Stimulated activated CD8-positive, alpha-beta memory T cell treated with anti-CD3 and anti-CD28 coated beads, Interleukin-4, amount 100 ng/mL, for 4 hours (primary cell): Measurements from ENCODE around the gene SHISAL2A.

Experiments
- DNase-seq, 2 donors: peaks; one replicate each; pipeline ENCODE4 v3.0.0-alpha.2; 2020; ENCODE audit warnings: low read depth in 2 of 2, low spot score in 1 of 2

SHISAL2A gene

DNA sequence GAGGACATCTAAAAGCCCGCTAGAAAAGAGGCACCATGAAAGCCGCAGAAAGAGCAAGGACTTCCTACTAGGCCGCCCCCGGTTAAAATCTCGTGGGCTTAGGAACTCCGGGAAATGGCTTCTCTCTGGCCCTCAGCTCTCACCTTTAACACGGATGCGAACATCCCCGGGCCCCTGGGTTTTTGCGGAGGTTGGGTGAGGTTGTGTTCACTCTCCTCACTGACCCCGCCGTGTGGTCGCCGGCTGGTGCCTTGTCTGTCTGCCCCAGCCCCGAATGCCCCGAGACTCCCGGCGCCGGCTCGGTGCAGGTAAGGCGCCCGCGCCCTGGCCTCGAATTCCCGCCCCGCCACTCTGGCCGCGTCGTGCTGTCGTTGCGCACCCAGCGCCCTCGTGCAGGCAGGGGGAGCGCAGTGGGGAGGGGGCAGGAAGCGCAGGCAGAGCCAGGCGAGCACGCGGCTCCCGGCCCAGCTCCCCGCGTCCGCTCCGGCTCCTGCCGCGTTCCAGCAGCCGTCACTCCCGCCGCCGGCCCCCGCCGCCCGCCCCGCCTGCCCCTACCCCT, at the start of gene SHISAL2A:
Gene SHISAL2A (plus strand): TSS at position 437 of the 559 bp plus-strand sequence. CDS start 326 bp downstream, outside the sequence.
- DNase-seq, result no peak

DNA sequence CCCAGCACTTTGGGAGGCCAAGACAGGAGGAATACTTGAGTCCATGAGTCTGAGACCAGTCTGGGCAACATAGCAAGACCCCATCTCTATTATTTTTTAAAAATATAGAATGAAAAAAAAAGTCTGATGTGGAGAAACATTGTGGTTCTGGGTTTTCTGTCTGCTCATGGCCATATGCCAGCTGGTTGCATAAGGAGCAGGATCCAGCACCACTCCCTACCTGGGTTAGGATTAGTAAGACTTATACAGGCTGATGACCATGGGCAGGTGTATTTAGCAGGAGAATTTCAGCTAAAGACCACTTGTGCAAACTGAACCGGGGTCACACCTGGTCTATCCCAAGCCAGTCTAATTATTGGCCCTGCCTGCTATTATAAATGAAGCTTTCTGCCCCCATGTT, 47.5 kb upstream of the SHISAL2A start:
- DNase-seq, result no peak

DNA sequence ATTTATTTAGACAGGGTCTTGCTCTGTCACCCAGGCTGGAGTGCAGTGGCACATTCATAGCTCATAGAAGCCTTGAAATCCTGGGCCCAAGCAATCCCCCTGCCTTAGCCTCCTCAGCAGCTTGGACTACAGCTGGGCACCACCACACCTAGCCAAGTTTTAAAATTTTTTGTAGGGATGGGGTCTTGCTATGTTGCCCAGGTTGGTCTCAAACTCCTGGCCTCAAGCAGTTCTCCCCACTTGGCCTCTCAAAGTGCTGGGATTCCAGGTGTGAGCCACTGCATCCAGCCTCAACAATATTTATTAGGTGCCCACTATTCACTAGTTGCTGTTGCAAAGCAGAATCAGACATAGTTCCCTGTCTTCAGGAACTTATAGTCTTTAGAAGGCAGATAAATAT, 44.9 kb upstream of the SHISAL2A start:
- DNase-seq, result no peak

DNA sequence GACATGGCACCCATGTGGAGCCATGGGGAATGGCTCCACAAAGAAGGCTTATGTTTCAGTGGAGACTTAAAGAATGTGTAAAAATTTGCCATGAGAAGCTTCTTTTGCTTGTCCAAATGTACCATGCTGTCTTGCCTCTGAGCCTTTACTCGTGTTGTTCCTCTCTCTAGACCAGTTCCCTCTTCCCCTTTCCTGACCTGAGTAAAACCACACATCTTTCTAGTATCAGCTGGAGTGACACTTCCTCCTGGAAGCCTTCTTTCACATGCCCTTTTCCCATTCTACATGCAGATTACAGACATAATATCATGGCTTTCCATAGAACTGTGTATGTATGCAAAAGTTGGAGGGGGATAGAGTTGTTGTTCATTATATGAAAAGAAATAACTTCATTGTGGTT, 44.4 kb upstream of the SHISAL2A start:
- no peak for DNase-seq

DNA sequence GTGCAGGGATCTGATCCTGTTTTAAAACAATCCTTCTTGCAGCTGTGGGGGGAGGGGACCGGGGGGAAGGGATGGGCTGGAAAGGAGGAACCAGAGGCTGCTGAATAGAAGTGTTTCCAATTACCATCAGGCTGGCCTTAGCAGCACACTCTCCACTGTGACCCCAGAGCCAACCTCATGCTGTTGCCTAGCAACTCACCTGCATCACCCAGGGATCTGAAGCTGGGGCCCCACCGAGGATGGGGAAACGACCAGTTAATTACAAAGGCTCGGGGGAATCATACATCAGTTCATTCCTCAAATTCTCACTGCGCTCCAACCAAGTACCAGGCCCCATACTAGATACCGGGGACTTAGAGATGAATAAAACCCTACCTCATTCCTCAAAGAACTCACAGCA, 42.7 kb upstream of the SHISAL2A start:
- no peak for DNase-seq

DNA sequence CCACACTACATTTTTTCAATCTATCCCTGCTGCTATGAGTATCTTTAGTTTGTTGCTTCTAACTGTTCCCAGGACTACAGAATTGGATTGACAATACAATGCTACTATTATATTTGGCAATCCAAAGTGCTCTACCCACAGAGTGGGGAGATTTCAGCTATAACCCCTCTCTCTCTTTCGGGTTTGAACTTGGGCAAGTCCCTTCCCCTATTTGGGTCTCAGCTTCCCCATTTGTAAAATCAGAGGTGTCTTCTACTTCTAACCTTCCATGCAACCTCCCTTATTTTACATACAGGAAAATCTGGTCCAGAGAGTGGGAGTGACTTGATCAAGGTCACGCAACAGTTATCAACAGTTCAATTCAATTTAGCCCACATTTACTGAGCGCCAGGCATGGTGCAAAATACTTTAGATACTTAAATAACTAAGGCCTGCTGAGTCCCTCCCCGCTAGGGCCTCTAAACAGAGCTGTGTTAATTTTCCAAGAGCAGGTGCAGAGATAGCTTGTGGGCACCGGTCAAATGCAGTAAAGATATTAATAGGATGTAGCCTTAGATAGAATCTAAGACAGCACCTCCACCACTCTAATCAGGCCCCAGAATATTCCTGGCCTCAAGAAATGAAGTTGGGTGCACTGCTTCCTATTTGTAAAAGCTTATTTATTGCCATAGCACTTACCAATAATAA, 40.2 kb upstream of the SHISAL2A start:
- no peak for DNase-seq

DNA sequence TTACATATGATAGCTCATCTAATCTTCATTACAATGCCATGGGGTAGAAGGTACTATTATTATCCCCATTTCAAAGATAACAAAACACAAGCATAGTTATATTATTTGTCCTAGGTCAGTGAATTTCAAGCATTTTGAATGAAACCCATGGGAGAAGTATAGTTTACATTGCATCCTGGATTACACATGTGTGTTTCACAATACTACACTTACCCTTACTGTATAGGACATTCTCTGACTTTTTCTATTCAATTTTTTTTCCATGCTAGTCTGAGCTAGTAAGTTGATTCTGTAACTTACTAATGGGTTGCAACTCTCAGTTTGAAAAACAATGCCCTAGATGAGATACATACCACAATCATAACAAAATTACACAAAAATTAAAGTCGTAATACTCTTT, 39.5 kb upstream of the SHISAL2A start:
- no peak for DNase-seq

DNA sequence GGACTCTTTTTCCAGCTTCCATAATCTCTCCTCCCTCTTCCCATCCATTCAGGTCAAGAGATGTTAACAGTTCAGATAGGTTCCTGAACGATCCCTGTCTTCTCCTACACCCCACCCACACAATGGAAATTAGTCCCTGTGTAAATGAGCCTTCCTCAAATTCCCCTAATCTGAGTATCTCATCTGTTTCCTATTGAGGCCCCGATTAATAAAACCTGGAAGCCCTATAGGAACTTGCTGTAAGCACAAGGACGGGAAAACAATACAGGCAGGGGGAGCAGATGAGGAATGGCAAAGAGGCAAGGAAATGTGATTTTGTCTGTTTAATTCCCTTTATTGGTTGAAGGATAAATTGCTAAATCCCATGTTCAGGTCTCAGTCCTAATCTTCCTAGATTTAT, 37.9 kb upstream of the SHISAL2A start:
- no peak for DNase-seq

DNA sequence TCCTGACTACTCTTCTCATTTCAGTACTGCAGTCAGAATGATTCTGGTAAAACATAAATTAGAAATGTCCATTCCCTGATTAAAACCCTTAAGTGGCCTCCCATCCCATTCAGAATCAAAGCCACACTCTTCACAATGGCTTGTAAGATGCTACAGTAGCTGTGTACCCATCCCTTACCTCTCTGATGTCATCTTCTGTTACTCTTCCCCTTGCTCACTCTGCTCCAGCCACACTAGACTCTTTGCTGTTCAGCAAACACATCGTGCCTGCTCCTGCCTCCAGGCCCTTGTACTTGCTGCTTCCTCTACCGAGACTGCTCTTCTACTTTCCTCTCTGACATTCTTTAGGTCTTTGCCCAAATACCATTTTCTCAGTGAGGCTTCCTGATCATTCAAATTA, 35.1 kb upstream of the SHISAL2A start:
- no peak for DNase-seq

DNA sequence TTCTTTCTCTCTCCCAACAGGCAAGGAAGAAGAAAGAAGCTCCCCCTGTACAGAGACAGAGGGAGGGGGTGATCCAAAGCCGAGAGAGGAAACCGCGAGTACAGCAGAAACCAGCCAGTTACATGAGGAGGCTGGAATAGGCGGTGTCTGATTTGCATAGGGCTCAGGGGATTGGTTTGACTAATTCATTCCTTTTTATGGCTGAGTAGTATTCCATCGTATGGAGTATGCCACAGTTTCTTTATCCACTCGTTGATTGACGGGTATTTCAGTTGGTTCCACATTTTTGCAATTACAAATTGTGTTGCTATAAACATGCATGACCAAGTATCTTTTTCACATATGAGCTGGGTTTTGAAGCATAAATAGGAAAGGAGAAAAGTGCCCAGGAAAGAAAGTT, 34.2 kb upstream of the SHISAL2A start:
- no peak for DNase-seq

DNA sequence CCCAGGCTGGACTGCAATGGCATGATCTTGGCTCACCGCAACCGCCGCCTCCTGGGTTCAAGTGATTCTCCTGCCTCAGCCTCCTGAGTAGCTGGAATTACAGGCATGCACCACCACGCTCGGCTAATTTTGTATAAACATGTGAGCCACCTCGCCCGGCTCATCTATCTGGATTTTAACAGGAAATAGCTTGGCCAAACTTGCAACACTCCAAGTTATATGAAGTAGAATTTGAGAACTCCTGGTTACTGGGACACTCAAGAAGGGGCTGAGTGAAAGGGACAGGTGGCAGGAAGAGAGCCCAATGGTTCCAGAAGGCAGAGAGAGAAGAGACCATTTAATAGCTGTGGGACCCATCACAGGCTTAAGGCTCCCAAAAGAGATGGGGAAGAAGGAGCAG, 33.7 kb upstream of the SHISAL2A start:
- no peak for DNase-seq

DNA sequence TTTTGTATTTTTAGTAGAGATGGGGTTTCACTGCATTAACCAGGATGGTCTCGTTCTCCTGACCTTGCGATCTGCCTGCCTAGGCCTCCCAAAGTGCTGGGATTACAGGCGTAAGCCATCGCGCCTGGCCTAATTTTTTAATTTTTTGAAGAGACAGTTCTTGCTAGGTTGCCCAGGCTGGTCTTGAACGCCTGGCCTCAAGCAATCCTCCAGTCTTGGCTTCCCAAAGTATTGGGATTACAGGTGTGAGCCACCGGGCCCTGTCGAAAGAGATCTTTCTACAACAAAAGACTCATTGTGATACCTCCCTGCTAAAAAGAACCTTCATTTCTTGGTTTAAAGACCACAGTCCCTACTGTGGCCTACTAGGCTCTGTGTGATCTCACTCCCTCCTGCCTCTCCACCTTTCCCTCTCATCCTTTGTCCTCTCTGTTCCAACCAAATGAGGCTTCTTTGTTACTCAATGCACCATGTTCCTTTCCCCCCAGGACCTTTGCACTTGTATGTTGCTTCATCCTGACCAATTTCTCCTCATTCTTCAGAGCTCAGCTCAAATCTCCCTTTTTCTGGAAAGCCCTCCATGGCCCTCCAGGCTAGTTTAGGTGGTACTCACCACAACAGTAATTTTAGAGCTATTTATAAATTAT, 32.3 kb upstream of the SHISAL2A start:
- DNase-seq, result no peak

DNA sequence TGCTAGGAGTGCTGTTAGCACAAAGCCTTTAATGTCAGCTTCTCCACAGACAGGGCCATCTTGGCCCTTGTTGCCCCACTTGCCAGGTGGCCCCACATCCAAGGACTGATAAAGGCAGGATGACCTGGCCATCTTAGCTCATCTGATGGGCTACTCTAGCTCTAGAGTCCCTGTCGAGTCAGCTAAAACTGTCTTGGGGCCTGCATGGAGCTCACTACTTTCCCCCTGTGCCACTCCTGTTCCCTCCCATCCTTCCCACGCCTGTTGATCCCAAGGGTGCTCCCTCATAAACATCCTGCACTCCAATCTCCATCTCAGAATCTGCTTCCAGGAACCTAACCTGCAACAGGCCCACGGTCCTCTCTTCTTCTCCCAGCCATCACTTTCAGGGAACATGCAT, 31.4 kb upstream of the SHISAL2A start:
- DNase-seq, result no peak

DNA sequence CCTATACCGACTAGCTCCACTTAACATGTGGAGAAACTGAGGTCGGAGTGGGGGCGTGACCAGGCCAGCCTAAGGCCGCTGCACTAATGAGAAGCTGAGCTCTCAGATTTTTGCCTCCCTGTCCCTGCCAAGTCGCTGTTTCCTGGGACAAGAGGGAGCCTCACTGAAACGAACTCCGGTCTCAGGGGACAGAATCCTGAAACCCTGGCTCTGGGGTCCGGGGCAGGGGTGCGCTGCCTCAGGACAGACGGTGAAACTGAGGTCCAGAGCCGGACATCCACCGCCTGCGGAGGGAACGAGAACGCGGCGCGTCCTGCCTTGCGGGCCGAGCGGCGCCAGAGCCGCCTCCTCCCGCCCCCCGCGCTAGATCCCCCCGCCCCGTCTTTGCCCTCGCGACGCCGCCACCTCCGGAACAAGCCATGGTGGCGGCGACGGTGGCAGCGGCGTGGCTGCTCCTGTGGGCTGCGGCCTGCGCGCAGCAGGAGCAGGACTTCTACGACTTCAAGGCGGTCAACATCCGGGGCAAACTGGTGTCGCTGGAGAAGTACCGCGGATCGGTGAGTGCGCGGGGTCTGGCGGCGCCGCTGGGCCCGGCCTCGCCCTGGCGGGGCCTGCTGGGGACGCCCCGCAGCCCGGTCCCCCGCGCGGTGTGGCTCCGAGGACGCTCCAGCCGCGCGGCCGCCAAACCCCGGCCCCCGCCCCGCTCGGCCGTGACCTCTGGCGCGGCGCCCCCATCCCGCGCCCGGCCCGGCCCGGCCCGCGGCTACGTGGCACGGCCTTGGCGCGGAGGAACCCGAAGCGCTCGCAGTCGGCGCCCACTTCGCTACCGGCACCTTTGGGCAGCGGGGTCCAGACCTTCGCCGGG, 30.7 kb upstream of the SHISAL2A start, which contains the start of gene GPX7:
Gene GPX7 (plus strand): TSS at position 381 of the 865 bp plus-strand sequence. CDS start 39 bp downstream, at position 420.
- DNase-seq, result peak; percentile 5 to 16

DNA sequence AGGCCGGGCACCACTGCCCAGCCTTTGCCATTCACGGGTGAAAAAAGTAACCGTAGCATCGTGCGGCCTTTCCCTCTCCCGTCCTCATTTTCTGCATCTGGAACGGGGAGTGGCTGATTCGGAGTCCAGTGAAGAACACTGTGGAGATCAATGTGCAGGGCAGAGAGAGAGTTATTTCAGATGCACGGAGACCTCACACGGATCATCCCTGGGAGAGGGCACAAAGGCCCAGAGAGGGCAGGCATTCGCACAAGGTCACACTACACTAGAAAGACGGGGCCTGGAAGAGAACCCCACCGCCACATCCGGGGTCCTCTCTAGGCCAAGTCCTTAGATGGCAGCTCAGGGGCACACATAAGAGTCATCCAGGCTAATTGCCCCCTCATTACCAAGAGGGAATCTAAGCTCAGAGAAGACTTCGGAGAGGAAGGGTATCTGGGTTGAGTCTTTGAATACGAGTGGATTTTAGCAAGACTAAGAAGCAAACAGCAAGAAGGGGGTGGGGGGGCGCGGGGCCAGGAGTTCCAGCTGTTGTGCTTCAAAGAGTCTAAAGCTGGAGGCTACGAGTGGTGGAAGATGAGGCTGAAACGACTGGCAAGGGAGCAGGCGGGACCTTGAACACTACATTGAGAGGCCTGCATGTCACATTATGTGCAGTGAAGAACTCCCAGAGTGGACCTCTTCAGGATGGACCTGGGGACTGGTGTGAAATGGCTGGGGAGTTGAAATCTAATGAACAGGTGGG, 29.9 kb upstream of the SHISAL2A start:
- no peak for DNase-seq

DNA sequence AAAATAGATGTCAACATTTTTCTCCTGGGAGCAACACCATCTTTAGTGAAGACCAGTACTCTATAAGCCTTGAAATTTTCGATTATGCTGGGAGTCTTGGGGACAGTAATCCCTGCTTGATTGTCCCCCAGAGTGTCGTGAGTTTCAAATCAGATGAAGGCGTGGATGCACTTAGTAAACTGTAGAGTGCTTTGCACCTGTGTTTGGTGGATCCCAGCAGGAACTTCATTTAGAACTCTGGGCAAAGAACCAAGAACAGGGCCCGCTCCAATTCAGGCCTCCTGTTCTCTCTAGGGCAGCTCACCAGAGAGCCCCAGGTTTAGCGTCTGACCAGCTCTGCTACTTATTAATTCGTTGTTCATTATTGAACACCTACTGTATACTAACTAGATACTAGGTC, 29.3 kb upstream of the SHISAL2A start:
- no peak for DNase-seq

DNA sequence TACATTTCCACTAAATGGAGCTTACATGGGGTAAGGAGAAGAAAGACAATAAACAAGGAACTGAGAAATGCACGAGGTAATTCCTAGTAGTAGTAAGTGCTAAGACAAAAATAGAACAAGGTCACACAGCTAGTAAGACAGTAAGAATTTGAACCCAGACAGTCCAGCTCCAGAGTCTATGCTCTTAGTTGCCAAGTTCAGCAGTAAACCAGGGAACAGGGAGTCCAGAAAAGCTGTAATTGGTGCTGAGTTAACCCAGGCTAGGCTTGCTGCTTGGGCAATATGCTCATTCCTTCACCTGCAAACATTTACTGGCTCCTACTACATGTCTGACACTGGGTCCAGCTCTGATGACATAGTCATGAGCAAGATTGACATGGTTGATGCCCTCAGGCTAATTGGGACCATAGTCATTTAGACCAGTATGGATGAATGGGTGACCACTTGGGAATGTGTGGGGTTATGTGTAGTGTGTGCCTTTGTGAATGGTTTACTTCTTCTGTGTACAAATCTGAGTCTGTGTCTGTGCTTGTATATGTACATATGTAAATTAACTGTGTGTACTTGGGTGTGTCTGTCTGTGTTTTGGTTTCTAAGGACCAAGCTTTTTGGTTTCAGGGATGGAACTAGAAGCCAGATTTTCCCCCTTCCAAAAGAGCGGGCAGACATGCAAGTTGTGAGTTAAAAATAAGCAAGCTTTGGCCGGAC, 28.8 kb upstream of the SHISAL2A start:
- no peak for DNase-seq

DNA sequence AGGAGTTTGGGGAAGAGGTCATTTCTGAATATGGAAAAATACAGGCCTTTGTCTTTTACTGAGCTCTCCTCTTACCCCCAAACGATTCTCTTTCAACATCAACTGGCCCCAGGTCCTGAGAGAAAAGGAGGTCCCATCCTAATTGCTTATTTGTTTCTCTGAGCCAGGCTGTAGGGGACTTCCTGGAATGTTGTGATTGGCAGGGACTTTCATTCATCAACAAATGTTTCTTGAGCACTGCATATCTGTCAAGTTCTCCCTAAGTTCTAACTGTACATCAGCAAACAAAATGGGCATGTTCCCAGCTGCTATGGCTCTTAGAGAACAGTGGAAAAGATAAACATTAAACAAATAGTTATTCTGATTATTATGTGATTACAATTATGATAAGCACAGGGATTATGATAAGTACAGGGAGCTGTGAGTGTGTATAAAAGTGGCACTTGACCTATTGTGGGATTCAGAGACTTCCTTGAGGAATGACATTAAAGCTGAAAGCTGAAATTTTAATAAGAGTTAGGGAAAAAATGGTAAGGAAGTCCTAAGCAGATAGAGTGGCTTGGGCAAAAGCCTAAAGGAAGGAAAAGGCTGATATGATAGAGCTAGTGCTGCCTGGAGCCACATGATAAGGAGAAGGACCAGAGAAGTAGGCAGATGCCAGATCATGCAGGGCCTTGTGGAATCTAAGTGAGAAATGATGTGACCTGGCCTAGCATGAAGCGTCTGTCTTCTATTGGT, 19.2 kb upstream of the SHISAL2A start:
- DNase-seq, result no peak

DNA sequence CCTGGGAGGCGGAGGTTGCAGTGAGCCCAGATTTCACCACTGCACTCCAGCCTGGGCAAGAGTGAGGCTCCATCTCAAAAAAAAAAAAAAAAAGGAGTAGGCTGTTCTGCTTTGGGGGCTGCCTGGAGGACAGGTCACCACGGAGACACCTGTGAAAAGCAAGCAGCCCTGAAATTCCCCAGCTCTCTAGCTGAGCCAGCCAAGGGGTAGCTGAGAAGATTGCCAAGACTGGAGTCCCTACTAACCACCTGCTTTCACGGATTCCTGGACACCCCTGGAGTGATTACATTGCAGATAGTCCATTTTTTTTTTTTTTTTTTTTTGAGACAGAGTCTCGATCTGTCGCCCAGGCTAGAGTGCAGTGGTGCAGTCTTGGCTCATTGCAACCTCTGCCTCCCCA, 18.3 kb upstream of the SHISAL2A start:
- DNase-seq, result no peak
